HEK293T (cell line): Measurements from ENCODE around the gene TIAM1.

Experiments
- ARNT ChIP-seq: fragments of 450-650 bp; IDR thresholded peaks from 2 replicates; pipeline ENCODE4 v1.6.1; 2017; ENCODE audit warnings: mild to moderate bottlenecking
- BHLHE40 ChIP-seq: fragments of 450-650 bp; IDR thresholded peaks from 2 replicates; pipeline ENCODE4 v1.6.1; 2016; ENCODE audit warnings: mild to moderate bottlenecking, moderate library complexity, borderline replicate concordance
- CTBP1 ChIP-seq: fragments of 450-650 bp; IDR thresholded peaks from 2 replicates; pipeline ENCODE4 v1.6.1; 2016; ENCODE audit warnings: borderline replicate concordance
- ELF4 ChIP-seq: fragments of 450-650 bp; IDR thresholded peaks from 2 replicates; pipeline ENCODE4 v1.6.1; 2017; ENCODE audit warnings: antibody characterized with exemption
- FOXA1 ChIP-seq: fragments of 450-650 bp; IDR thresholded peaks from 2 replicates; pipeline ENCODE4 v1.6.1; 2016; ENCODE audit warnings: mild to moderate bottlenecking
- HDGF ChIP-seq: fragments of 450-650 bp; IDR thresholded peaks from 2 replicates; pipeline ENCODE4 v1.6.1; 2017; ENCODE audit warnings: antibody characterized with exemption, borderline replicate concordance
- NFRKB ChIP-seq: fragments of 450-650 bp; IDR thresholded peaks from 2 replicates; pipeline ENCODE4 v1.6.1; 2016; ENCODE audit warnings: mild to moderate bottlenecking, moderate library complexity
- SP1 ChIP-seq: fragments of 450-650 bp; IDR thresholded peaks from 2 replicates; pipeline ENCODE4 v1.6.1; 2017
- SUZ12 ChIP-seq: fragments of 450-650 bp; IDR thresholded peaks from 2 replicates; pipeline ENCODE4 v1.6.1; 2016; ENCODE audit warnings: mild to moderate bottlenecking
- ZNF384 ChIP-seq: fragments of 450-650 bp; IDR thresholded peaks from 2 replicates; pipeline ENCODE4 v1.6.1; 2016
- TF ChIP-seq, protein P1 (sequence below): fragments of 450-650 bp; IDR thresholded peaks from 2 replicates; pipeline ENCODE4 v1.6.1; 2016

DNA sequence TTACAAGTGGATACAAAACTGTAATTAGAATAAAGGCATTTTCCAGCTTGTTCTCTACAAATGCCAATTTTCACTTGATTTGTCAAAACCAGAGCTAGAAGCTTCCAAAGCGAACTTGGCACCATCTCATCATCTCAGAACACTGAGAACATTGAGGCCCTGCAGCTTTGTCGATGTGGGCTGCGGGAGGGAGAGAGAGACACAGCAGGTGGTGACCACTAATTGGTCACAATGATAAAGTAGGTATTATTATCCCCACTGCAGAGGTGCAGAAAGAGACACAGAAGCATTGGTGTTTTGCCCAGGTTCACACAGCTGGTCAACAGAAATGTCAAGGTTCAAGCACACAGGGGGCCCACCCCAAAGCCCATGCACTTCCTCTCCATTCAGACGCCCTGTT lies 233.6 kb downstream of the TIAM1 start:
- TF ChIP-seq ARNT, result no peak
- TF ChIP-seq, protein P1, sequence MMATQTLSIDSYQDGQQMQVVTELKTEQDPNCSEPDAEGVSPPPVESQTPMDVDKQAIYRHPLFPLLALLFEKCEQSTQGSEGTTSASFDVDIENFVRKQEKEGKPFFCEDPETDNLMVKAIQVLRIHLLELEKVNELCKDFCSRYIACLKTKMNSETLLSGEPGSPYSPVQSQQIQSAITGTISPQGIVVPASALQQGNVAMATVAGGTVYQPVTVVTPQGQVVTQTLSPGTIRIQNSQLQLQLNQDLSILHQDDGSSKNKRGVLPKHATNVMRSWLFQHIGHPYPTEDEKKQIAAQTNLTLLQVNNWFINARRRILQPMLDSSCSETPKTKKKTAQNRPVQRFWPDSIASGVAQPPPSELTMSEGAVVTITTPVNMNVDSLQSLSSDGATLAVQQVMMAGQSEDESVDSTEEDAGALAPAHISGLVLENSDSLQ, result no peak
- no peak for TF ChIP-seq ZNF384
- TF ChIP-seq NFRKB, result no peak
- no peak for TF ChIP-seq SUZ12
- no peak for TF ChIP-seq FOXA1
- TF ChIP-seq CTBP1, result no peak
- no peak for TF ChIP-seq BHLHE40
- no peak for TF ChIP-seq HDGF
- TF ChIP-seq SP1, result no peak
- no peak for TF ChIP-seq ELF4
